Kidney capillary endothelial cell (primary cell): ENCODE data around the gene CHAT.

Experiments used
- DNase-seq: peaks from one replicate; pipeline ENCODE4 v3.0.0-alpha.2; 2018; ENCODE audit warnings: low spot score

The CHAT gene

DNA sequence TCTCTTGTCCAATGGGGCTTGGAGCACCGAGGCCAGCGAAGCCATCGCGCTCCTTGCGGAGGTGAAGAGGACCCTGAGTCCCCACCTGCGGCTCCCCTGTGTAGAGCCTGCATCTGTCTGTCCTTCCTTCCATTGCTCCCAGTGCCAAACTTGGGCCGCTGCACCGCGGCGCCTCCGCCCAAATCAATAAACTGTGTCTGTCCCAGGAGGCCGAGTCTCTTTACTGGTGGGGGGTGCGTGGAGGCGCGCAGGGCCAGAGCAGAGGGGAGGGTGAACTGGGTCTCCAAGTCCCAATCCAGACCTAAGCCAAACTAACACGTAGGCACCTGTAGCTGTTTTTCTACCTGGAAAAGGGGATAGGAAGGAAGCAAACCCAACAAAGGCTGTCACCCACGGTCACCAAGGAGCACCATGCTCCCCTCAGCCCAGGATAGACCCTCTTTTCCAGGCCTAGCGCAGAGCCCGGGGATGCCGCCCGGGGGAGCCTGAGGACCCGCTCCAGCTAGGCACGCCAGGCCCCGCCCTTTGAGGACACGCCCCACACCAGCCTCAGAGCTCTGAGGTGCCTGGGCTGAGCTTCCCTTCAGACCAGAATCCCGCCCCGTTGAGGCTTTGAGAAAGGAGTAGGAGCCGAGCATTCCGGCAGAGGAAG lies 1.2 kb upstream of the CHAT start:
- no peak for DNase-seq

- no peak for DNase-seq
Observed at GRCh38 chr10:49613165-49613881, 514 bp upstream of the CHAT start.

DNA sequence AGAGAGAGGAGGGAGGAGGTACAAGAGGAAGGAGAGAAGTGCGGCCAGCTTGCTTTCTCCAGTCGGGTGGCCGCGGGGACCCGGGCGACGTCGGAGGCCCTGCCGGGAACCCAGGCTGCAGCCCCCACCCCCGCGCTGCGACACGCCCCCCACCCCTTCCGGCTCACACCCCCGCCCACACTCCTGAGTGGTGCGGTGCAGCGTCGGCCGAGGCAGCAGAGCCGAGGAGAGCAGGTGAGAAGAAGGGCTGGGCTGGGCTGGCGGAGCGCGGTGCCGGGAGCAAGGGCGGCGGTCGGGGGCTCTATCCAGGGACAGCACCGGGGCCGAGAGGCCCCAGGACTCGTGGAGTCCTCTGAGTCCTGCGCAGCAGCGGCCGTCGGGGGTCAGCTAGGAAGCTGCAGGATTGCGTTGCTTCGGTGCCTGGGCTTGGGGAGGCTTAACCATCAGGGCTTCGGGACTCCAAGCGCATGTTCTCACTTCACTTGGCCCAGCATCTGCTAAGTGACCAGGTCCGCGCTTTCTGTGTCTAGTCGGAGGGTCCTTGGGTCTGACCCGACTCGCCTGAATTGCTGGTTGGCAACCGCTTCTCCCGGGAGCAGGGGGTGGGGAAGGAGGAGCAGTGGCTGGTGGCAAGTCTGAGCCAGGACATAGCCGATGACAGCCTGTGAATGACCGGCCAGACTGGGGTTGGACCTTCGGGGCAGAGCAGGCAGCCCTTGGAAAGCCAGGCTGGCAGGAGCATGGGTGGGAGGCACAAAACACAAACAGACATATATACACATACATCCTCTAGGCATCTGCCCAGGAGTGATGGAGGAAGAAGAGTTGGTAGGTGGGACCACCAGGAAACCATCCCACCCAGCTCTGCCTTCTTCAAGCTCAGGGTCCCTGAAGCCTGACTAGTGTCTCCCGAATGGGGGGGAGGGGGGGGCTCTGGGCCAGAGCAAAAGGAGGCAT lies 683 bp downstream of the CHAT start:
- no peak for DNase-seq

DNA sequence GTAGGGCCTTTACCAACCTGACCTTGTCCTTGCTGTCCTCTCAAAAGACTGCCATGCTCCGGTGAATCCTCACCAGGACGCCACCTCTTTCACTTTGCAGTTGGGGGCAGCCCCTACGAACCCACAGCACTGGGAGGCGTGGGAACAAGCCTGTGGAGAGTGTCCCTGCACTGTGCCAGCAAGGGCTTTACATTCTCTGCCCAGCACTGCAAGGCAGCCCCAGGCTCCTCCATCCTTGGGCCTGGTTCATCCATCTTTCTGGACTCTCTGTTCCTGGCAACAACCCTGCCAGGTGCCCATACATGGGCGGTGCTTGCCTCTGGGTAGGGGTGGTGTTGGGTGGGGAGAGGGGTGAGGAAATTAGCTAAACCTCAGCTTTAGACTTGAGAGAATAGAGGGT lies 1.4 kb downstream of the CHAT start:
- no peak for DNase-seq

DNA sequence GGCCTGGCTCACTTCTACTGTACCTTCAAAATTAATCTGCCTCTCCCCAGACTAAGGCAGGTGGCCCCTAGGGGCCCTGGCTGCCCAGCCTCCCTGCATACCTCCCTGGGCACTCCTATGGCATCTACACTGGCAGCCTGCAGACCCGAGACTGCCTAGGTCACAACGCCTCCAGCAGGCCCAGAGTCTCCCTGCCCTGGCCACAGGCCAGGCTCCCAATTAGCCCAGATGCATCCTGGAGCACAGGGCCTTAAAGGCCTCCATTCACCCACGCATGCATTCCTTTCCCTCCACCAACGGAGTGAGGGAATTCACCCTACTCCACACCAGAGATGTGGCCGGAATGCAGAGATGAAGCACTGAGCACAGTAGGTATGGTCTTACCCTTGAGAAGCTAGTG lies 1.9 kb downstream of the CHAT start:
- no peak for DNase-seq

GRCh38 chr10:49616421-49617101 lies 2.7 kb downstream of the CHAT start:
- no peak for DNase-seq

DNA sequence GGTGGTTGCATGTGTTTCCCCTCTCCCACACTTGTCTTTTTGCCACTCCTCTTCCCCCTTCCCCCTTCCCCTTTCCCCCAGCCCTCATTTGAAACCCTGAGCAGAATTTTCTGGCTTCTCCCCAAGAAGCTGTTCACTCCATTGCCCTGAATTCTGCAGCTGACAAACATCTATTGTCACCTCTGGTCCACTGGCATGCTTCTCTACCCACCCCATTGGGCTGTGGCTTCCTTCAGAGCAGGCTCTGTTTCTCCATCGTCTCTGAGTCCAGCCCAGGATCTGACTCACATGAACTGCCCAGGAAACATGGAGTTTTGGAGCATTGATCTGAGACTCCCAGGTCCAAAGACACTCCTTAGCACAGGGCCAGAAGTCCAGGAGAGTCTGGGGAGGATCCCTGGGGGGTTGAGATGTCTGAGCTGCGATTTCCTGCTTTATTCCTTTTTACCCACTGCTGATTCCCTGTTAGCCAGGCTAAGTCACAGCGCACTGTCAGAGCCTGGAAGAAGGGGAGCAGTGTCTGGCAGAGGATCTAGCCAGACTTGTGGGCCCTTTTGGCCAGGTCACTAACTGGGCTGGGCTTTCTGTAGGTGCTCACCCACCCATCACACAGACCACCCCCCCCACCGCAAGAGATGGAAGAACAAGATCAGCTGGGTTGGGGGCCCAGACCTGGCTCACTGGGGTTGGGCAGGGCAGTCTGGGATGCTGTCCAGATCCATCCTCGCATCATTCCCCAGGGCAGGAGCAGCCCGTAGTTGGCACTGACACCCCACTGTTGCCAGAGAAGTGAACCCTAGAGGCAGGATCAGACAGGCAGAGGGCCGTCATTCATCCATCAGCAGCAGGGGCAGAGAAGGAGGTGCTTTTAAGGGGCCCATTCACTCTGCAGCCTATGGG lies 3.5 kb downstream of the CHAT start:
- DNase-seq, result no peak

GRCh38 chr10:49618821-49619220 lies 5.0 kb downstream of the CHAT start:
- no peak for DNase-seq

GRCh38 chr10:49619613-49620012 lies 5.8 kb downstream of the CHAT start:
- DNase-seq, result no peak

DNA sequence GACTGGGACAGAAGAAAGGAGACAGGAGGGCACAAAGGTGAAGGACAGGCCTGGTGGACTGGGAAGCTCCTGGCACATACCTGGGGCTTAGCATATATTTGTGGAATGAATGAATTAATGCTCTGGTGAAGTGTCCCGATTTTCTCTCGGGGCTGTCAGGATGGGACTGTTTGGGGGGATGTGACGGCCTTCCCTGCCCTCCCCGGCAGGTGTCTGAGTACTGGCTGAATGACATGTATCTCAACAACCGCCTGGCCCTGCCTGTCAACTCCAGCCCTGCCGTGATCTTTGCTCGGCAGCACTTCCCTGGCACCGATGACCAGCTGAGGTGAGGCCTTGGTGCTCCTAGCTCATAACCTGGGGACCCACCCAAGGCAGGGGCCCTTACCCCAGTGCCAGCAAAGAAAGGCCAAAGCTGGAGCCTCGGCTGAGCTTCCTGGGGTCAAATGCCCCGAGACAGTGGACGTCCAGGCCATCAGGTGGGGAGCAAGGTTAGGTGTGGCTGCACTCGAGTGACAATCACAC lies 6.5 kb downstream of the CHAT start:
- DNase-seq, result no peak

DNA sequence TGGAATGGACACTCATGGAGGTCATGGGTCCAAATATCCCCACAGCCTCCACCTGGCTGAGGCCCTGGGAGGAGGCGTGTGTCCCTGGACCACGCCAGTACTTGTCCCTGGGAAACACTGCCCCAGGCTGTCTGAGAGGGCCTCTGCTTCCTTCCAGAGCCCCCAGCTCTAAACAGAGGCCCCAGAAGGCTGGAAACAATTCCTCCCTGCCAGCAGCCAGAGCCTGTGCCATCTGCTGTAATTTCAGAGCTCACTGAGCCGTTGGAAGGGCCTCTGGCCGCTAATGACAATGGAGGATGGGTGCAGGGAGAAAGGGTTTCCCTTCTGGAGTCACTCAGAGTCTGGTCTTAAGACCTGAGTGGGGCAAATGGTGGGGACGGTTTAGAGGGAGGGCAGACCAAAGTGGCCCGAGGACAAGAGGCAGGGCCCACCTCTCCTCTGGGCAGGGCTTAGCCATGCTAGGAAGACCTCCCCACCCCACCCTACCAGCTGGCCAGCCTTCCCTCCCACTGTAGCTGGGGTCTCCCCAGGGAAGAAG lies 7.1 kb downstream of the CHAT start:
- no peak for DNase-seq

- no peak for DNase-seq
Observed at GRCh38 chr10:49621561-49621960, 7.7 kb downstream of the CHAT start.

- DNase-seq, result no peak
Observed at GRCh38 chr10:49622426-49623425, 8.9 kb downstream of the CHAT start.

DNA sequence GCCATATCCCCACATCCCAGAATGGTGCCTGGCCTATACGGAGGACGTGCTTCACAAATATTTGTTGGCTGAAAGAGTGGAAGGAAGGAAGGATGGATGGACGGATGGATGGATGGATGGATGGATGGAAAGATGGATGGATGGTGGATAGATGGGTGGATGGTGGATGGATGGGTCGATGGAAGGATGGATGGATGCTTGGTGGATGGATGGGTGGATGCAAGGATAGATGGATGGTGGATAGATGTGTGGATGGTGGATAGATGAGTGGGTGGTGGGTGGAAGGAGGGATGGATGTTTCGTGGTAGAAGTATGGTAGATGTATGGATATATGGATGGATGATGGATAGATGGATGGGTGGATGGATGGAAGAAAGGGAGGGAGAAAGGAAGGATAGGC lies 10.8 kb downstream of the CHAT start:
- DNase-seq, result no peak

GRCh38 chr10:49625411-49625810 lies 11.6 kb downstream of the CHAT start:
- no peak for DNase-seq

GRCh38 chr10:49627038-49627437 lies 13.2 kb downstream of the CHAT start:
- DNase-seq, result no peak

DNA sequence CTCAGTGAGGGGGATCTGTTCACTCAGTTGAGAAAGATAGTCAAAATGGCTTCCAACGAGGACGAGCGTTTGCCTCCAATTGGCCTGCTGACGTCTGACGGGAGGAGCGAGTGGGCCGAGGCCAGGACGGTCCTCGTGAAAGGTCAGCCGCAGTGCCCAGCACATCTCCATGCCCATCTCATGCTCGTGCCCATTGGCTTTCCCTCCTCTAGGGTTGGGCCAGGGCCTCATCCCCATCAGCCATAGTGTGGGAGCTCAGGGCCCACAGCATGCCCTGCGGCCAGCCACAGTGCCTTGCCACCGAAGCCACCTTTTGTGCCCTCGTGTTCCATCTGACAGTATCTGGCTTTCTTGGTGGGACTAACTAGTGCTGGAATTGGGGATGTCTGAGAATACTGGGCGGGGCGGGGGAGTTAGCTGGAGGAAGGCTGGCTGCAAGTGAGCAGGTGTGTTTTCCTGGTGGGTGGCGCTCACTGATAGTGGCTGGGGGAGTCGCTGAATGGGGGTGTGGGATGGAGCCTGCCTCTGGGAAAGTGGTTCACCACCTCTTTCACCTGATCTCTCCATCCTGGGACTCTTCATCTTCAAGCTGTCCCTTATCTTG lies 13.9 kb downstream of the CHAT start:
- no peak for DNase-seq

DNA sequence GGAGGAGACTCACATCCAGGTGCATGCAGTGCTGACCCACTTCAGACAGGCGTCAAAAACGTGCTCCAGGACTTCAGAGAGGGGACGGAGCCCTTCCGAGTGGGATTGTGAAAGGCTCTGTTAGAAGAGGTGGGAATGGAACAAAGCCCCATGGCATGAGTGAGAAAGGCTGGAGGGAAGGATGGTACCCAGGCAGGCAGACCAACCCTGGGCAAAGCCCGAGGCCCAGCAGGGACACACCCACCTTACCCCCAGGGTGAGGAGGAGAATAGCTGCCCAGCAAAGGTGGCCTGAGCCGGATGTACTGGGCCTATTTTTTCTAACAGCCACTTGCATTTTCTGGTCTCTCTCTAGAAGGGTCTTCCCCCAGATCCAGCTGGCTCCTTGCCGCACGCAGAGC lies 14.8 kb downstream of the CHAT start:
- no peak for DNase-seq

DNA sequence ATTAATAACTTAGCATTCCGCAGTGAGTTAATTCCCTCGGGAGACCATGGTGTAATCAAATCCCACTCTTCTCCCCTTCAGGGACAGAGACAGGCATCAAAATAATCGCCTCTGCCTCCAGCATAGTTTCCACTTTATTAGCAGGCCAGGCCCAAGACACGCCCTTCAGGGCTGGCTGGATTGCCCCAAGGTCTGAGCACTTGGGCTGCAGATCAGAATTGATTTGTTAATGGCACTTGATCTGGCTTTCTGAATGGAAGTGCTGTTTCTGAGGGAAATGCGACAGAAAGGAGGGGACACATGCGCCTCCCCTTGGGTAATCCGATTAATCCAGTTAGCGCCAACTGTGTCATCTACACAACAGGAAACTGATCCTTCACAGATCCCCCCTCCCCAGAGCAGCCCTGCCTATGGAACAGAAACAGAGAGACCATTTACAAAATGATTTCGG lies 15.6 kb downstream of the CHAT start:
- no peak for DNase-seq
